Uterus (tissue), 4 donors: ENCODE results near the gene NOTCH1. TPM values are rescaled to one million over a fixed set of nuclear protein-coding genes. Genes with fewer than 3 reads are reported as not detected.
"Not testable (repeated sequence)": the region's sequence is repeated elsewhere in the genome, so short reads cannot be mapped to it uniquely, and the experiment has no call there.

ENCODE experiments used
- DNase-seq, 2 donors: peaks; one replicate each; pipeline ENCODE4 v3.0.0-alpha.2; 2019 to 2020
- H3K27ac ChIP-seq, 2 donors: fragments of 200-600 bp; sonication (generic); 1 replicate in 1 of 2; 2 replicates in 1 of 2; pipeline ENCODE4 v1.5.1; 2016 to 2018
- H3K27me3 ChIP-seq, 2 donors: fragments of 200-600 bp; sonication (generic); one replicate each; pipeline ENCODE4 v1.5.1; 2018 to 2019; ENCODE audit warnings: control low read depth in 1 of 2
- H3K36me3 ChIP-seq, 2 donors: fragments of 200-600 bp; sonication (generic); one replicate each; pipeline ENCODE4 v1.5.1; 2019; ENCODE audit warnings: control low read depth in 1 of 2
- H3K4me1 ChIP-seq, 2 donors: fragments of 200-600 bp; sonication (generic); one replicate each; pipeline ENCODE4 v1.5.1; 2018 to 2019; ENCODE audit warnings: control low read depth in 1 of 2
- H3K4me3 ChIP-seq, 2 donors: fragments of 200-600 bp; sonication (generic); 1 replicate in 1 of 2; 2 replicates in 1 of 2; pipeline ENCODE4 v1.5.1; 2018 to 2019; ENCODE audit warnings: mild to moderate bottlenecking in 1 of 2
- H3K9me3 ChIP-seq, 2 donors: fragments of 200-600 bp; sonication (generic); one replicate each; pipeline ENCODE4 v1.5.1; 2019; ENCODE audit warnings: control low read depth in 1 of 2
- CTCF ChIP-seq, 4 experiments: fragments of 200-600 bp in 2 of 4; fragments of 450-650 bp in 2 of 4; sonication (generic) in 2 of 4; IDR thresholded peaks; one replicate each; pipeline ENCODE4 v1.5.1; 2016 to 2019; ENCODE audit warnings: antibody characterized with exemption in 4 of 4, mild to moderate bottlenecking in 2 of 4, moderate library complexity in 1 of 4
- POLR2A ChIP-seq, 2 donors: fragments of 450-650 bp; IDR thresholded peaks; one replicate each; pipeline ENCODE4 v1.6.1; 2016; ENCODE audit warnings: antibody characterized with exemption in 2 of 2, mild to moderate bottlenecking in 1 of 2, moderate library complexity in 1 of 2
- intact Hi-C: fragments of 100-400 bp; cut with DNase I; formaldehyde crosslinking; loops from one replicate; pipeline ENCODE4 v1.15.1; 2023; ENCODE audit warnings: low total_unique reads
- total RNA-seq, 4 donors: library from RNA; depleted of rRNA in 3 of 4; stranded (reverse); fragments of >200 nt in 3 of 4; gene quantifications; one replicate each; pipeline versions ENCODE4 v1.1.0 to v1.2.4, GENCODE V29; 2014 to 2023
- donor health status: DM: yes; HTN: yes; CAD: no.

NOTCH1 gene
- total RNA-seq, 4 donors from 2014 or later = 19.7 to 109 (median 35.6) TPM

DNA sequence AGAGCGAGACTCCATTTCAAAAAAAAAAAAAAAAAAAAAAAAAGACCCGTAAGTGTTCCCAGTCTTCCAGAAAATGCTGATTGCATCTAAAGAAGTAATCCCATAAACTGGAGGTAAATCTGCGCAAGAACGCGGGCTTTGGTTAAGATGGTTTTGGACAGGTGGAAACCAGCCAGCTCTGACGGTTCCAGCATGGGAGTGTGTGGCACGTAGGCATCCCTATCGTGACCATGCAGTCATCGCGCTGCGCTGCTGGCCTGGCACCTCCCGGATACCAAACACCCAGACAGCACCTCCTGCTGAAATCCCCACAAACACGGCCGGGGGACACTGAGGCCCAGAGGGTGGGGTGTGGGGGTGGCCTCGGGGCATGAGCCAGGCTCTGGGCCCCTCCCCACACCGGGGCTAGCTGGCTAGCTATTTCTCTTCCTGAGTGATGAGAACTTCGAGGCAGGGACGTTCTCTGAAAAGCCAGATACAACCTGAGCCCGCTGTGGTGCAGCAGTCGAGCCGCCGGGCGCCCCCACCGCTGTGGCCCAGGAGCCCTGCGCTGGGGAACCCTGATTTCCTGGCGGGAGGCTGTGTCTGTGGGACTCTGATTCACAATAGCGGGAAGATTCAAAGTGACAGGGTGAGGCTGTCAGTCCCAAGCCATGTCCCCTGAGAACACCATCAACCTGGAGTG lies 32.2 kb upstream of the NOTCH1 start:
- H3K9me3 ChIP-seq = no peaks in the 10 kb centered on the region
- no peak for DNase-seq
- H3K4me1 ChIP-seq = no peaks in the 10 kb centered on the region
- no peak for TF ChIP-seq POLR2A (IDR thresholded peaks at IDR 0.05)
- no peak for TF ChIP-seq CTCF (IDR thresholded peaks at IDR 0.05)
- H3K4me3 ChIP-seq = no peak overlapping the region
- H3K27me3 ChIP-seq = no peaks in the 10 kb centered on the region
- H3K36me3 ChIP-seq = no peaks in the 10 kb centered on the region
- intact Hi-C loops = no loop called here
- no peak overlapping the region for H3K27ac ChIP-seq

GRCh38 chr9:136576269-136576626 lies 30.4 kb upstream of the NOTCH1 start:
- Histone ChIP-seq H3K4me3 (no peak overlapping the region), H3K27me3 (no peaks in the 10 kb centered on the region), H3K4me1 (peaks cover 0 to 9% of the 10 kb centered on the region in 2 donors), H3K27ac (no peak overlapping the region), H3K9me3 (no peaks in the 10 kb centered on the region), H3K36me3 (no peaks in the 10 kb centered on the region)
- DNase-seq = no peak
- TF ChIP-seq CTCF (IDR thresholded peaks at IDR 0.05) = no peak
- TF ChIP-seq POLR2A (IDR thresholded peaks at IDR 0.05) = no peak
- intact Hi-C loops = no loop called here

DNA sequence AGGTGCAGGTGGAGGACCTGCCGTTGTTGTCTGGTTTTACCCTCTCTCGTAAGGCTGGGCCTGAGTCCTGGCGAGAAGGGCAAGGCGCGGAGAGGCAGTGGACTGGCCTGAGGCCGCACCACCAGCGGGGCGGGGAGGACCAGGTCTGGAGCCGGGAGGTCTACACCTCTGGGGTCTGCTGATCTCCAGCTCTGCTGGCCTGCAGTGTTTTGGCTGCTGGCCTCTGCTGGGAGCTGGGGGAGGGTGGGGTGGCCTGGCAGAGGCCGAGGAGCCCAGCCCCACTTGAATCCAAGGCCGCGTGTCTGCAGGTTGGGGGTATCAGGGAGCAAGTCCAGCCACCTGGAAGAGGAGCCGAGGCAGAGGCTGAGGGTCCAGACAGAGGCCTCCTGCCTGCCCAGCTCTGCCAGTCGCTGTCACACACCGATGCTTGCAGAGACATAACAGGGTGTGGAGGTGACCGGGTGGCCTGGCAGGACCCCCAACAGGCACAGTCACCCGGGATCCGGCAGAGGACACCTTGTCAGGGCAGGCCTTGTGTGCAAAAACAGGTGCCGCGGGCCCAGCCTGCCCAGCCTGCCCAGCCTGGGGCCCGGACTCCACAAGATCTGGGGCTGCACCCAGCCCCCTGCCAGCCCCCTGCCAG lies 29.9 kb upstream of the NOTCH1 start:
- intact Hi-C loops = no loop called here

GRCh38 chr9:136574606-136575005 lies 28.8 kb upstream of the NOTCH1 start:
- H3K27ac ChIP-seq, H3K27me3 ChIP-seq, DNase-seq, H3K36me3 ChIP-seq, H3K4me3 ChIP-seq, intact Hi-C loops, H3K9me3 ChIP-seq: not testable (repeated sequence)
- H3K4me1 ChIP-seq = peaks cover 0 to 16% of the 10 kb centered on the region in 2 donors

More for the DNA sequence above, 29.9 kb upstream of the NOTCH1 start:
- Histone ChIP-seq H3K27me3 (no peaks in the 10 kb centered on the region), H3K4me1 (peaks cover 0 to 14% of the 10 kb centered on the region in 2 donors), H3K36me3 (no peaks in the 10 kb centered on the region), H3K4me3 (no peak overlapping the region), H3K27ac (no peak overlapping the region), H3K9me3 (no peaks in the 10 kb centered on the region)
- TF ChIP-seq POLR2A (IDR thresholded peaks at IDR 0.05) (no peak), CTCF (IDR thresholded peaks at IDR 0.05) (no peak)
- no peak for DNase-seq

- no peak for TF ChIP-seq CTCF (IDR thresholded peaks at IDR 0.05)
- TF ChIP-seq POLR2A (IDR thresholded peaks at IDR 0.05) = no peak
- Histone ChIP-seq H3K4me3 (no peak overlapping the region), H3K9me3 (no peaks in the 10 kb centered on the region), H3K27ac (no peak overlapping the region), H3K4me1 (peaks cover 4 to 26% of the 10 kb centered on the region in 2 donors), H3K27me3 (no peaks in the 10 kb centered on the region), H3K36me3 (no peaks in the 10 kb centered on the region)
- DNase-seq = no peak
- intact Hi-C loops = no loop called here
These were observed 27.2 kb upstream of the NOTCH1 start for GRCh38 chr9:136572828-136573625.
